Smooth muscle cell (in vitro differentiated cells): ENCODE results near the gene TM9SF3. TPM values are rescaled to one million over a fixed set of nuclear protein-coding genes. Genes with fewer than 3 reads are reported as not detected.

ENCODE experiments used
- DNase-seq: peaks from one replicate; lab custom pipeline; 2025; ENCODE audit not compliant: unreplicated experiment; lab: John Stamatoyannopoulos, UW
- H2AFZ ChIP-seq: fragments of 200-600 bp; sonication (generic); 2 replicates; pipeline ENCODE4 v1.6.0; 2016; ENCODE audit warnings: antibody characterized with exemption, low read depth, mild to moderate bottlenecking
- H3F3A ChIP-seq: fragments of 200-600 bp; sonication (generic); 2 replicates; pipeline ENCODE4 v1.6.0; 2017; ENCODE audit warnings: antibody characterized with exemption, low read depth
- H3K27ac ChIP-seq: fragments of 200-600 bp; sonication (generic); 2 replicates; pipeline ENCODE4 v1.5.1; 2016; ENCODE audit warnings: low read depth, mild to moderate bottlenecking
- H3K27me3 ChIP-seq: fragments of 200-600 bp; sonication (generic); 2 replicates; pipeline ENCODE4 v1.6.1; 2016; ENCODE audit warnings: low read depth, mild to moderate bottlenecking
- H3K36me3 ChIP-seq: fragments of 200-600 bp; sonication (generic); 2 replicates; pipeline ENCODE4 v1.5.1; 2016; ENCODE audit warnings: low read depth
- H3K4me1 ChIP-seq: fragments of 200-600 bp; sonication (generic); 2 replicates; pipeline ENCODE4 v1.5.1; 2016; ENCODE audit warnings: low read depth
- H3K4me2 ChIP-seq: fragments of 200-600 bp; sonication (generic); 2 replicates; pipeline ENCODE4 v1.6.0; 2016; ENCODE audit warnings: mild to moderate bottlenecking
- H3K4me3 ChIP-seq: fragments of 200-600 bp; sonication (generic); 2 replicates; pipeline ENCODE4 v1.5.1; 2016; ENCODE audit warnings: mild to moderate bottlenecking
- H3K79me2 ChIP-seq: fragments of 200-600 bp; sonication (generic); 2 replicates; pipeline ENCODE4 v1.6.0; 2016; ENCODE audit warnings: low read depth, mild to moderate bottlenecking
- H3K9ac ChIP-seq: fragments of 200-600 bp; sonication (generic); 2 replicates; pipeline ENCODE4 v1.6.0; 2016; ENCODE audit warnings: low read depth
- H3K9me3 ChIP-seq: fragments of 200-600 bp; sonication (generic); replicated peaks from 2 replicates; pipeline ENCODE4 v1.5.1; 2016; ENCODE audit warnings: low read depth
- H4K20me1 ChIP-seq: fragments of 200-600 bp; sonication (generic); 2 replicates; pipeline ENCODE4 v1.6.0; 2016; ENCODE audit warnings: low read depth
- WGBS: methylation state at CpG from one replicate; pipeline ENCODE4 v1.1.7; 2016; ENCODE audit warnings: low lambda C conversion rate; 5-methylcytosine and 5-hydroxymethylcytosine counted together
- polyA plus RNA-seq: library from polyadenylated mRNA; unstranded; fragments of >200 nt; fragmentation: Nextera tagmentation; extraction: Ambion mirVana; gene quantifications from 2 replicates; pipeline ENCODE4 v1.2.1, GENCODE V29; 2016
- total RNA-seq: library from RNA; depleted of rRNA; stranded (reverse); fragments of >200 nt; gene quantifications from 2 replicates; pipeline ENCODE4 v1.2.3, GENCODE V29; 2014
- TF ChIP-seq, protein P1 (sequence below): fragments of 200-600 bp; sonication (generic); IDR thresholded peaks from 2 replicates; pipeline ENCODE4 v1.5.1; 2017; ENCODE audit warnings: borderline replicate concordance, mild to moderate bottlenecking, antibody characterized with exemption; ENCODE audit not compliant: insufficient read depth, poor library complexity, severe bottlenecking

Gene TM9SF3
- total and polyA plus RNA-seq, 2 experiments from 2014 or later: 126 to 138 TPM

DNA sequence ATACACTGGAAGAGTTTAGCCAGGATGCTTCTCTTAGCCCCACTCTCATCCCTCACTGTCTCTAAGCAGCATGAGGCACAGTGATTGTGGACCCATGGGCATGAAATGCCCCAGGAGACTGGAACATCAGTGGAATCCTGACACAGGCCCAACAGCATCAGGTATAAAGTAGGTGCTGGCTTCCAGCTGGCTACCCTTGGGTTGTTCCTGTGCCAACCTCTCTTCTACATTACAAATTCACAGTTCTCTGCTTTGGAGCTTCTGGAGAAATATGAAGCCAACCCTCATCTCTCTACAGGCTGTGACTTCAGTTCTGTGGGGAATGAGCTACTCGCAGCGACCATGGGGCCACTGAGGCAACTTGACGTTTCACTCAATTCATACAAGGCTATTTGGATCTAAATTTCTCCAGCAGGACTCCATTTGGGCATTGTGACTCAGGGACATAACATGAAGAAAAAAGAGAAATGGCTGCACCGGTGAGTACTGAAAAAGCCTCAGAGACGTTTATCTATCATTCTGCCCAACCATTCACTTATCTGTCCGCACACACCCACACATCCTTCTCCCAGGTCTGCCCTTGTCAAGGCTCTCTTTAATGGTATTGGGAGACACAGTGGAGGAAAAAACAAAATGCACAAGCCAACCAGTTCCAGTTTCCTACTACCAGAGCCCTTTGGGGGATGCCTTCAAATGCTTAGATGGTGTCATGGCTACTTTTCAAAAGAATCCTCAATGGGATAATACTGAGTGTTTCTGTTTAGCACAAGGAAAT, 35.4 kb upstream of the TM9SF3 start:
- WGBS: 86% methylated on average over 6 of the region's 6 CpGs
- Histone ChIP-seq H3K79me2 (no peaks in the 10 kb centered on the region), H2AFZ (no peak overlapping the region), H3K9ac (no peak overlapping the region), H3K27ac (no peak overlapping the region), H3K4me2 (no peak overlapping the region), H3F3A (no peaks in the 10 kb centered on the region), H3K9me3 (no peaks in the 10 kb centered on the region), H4K20me1 (no peaks in the 10 kb centered on the region), H3K36me3 (no peaks in the 10 kb centered on the region), H3K4me3 (no peak overlapping the region), H3K4me1 (peaks cover 3% of the 10 kb centered on the region), H3K27me3 (no peaks in the 10 kb centered on the region)
- TF ChIP-seq, protein P1, sequence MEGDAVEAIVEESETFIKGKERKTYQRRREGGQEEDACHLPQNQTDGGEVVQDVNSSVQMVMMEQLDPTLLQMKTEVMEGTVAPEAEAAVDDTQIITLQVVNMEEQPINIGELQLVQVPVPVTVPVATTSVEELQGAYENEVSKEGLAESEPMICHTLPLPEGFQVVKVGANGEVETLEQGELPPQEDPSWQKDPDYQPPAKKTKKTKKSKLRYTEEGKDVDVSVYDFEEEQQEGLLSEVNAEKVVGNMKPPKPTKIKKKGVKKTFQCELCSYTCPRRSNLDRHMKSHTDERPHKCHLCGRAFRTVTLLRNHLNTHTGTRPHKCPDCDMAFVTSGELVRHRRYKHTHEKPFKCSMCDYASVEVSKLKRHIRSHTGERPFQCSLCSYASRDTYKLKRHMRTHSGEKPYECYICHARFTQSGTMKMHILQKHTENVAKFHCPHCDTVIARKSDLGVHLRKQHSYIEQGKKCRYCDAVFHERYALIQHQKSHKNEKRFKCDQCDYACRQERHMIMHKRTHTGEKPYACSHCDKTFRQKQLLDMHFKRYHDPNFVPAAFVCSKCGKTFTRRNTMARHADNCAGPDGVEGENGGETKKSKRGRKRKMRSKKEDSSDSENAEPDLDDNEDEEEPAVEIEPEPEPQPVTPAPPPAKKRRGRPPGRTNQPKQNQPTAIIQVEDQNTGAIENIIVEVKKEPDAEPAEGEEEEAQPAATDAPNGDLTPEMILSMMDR: no peak
- DNase-seq: no peak

DNA sequence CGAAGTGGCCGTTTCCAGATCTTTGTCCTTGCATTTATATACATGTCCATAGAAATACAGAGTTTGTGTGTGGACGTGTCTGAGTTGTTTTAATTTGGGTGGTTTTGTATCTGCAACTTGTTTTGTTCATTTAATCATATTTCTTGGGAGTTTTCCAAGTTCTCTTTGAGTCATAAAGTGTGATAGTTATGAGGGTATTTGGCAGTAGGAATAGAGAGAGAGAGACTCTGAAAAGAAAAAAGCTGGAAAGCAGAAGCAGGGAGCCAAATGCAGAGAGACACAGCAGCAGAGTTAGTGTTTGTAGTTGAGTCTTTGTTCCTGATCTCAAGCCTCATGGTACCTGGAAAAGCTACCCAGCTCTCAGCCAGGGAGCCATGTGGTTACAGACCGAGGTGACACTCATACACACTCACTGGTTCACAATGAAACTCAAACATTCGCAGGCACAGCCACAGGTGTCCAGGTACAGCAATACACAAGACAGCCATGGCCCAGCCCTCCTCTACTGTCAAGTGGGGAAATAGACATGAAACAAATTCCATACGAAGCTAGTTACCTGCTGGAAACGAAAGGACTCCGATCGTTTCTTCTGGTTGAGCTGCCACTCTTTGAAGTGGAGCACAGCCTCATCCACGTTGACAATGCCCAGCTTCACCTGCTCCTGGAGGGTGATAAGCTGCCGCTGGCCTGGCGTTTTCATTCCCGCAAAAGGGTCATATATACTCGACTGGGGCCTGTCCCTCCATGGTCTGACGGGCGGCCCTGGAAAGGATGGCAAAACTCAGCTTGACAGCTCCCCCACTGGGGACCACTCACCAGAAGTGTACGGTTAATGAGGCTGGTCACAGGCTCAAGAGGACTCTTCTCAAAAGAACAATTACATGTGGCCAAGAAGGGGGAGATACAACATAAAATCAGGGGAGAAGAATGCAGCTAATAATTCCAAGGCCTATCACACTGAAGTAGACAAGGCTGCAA, 33.3 kb upstream of the TM9SF3 start:
- Histone ChIP-seq H3K9ac (no peak overlapping the region), H3K4me1 (peaks cover 3% of the 10 kb centered on the region), H3K79me2 (no peaks in the 10 kb centered on the region), H3K36me3 (no peaks in the 10 kb centered on the region), H4K20me1 (no peaks in the 10 kb centered on the region), H3K4me2 (no peak overlapping the region), H3K9me3 (no peaks in the 10 kb centered on the region), H2AFZ (no peak overlapping the region), H3K27ac (no peak overlapping the region), H3K27me3 (no peaks in the 10 kb centered on the region), H3F3A (no peaks in the 10 kb centered on the region), H3K4me3 (no peak overlapping the region)
- WGBS: 87% methylated on average over 17 of the region's 17 CpGs
- no peak for DNase-seq
- TF ChIP-seq, protein P1: no peak

DNA sequence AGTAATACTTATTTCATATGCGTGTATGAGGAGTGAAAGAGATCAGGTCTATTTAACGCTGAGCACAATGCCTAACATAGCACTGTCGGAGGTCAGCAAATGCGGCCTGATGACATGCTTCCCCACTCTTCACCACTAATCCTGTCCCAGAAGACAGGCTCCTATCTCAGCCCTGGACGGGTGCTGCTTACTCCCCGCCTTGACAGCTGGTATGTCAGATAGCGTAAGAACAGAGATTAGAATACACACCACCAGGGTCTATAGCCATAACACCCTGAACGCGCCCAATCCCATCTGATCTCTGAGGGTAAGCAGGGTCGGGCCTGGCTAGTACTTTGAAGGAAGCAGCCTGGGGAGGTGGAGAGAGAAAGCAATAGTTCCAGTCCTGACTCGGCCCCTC, 32.3 kb upstream of the TM9SF3 start:
- no peak overlapping the region for H3K27ac ChIP-seq
- no peak overlapping the region for H3K9ac ChIP-seq
- no peak overlapping the region for H3K4me3 ChIP-seq
- H3K36me3 ChIP-seq: no peaks in the 10 kb centered on the region
- no peak for DNase-seq
- no peaks in the 10 kb centered on the region for H3K79me2 ChIP-seq
- WGBS: 47% methylated on average over 11 of the region's 11 CpGs
- H3K4me2 ChIP-seq: no peak overlapping the region
- no peaks in the 10 kb centered on the region for H4K20me1 ChIP-seq
- no peaks in the 10 kb centered on the region for H3F3A ChIP-seq
- TF ChIP-seq, protein P1: no peak
- H3K9me3 ChIP-seq: no peaks in the 10 kb centered on the region
- H3K27me3 ChIP-seq: no peaks in the 10 kb centered on the region
- H2AFZ ChIP-seq: no peak overlapping the region
- H3K4me1 ChIP-seq: peaks cover 3% of the 10 kb centered on the region
